Parathyroid adenoma (tissue), 2 donors: ENCODE data around the gene RAB2B.
"Not testable (repeated sequence)": the region's sequence is repeated elsewhere in the genome, so short reads cannot be mapped to it uniquely, and the experiment has no call there.

ENCODE experiments used
- H2AFZ ChIP-seq: fragments of 300-600 bp; sonication (generic); one replicate; pipeline ENCODE4 v1.7.0; 2017; ENCODE audit warnings: antibody characterized with exemption, mild to moderate bottlenecking
- H3K27ac ChIP-seq: fragments of 300-600 bp; sonication (generic); one replicate; pipeline ENCODE4 v1.7.0; 2017
- H3K27me3 ChIP-seq: fragments of 300-600 bp; sonication (generic); one replicate; pipeline ENCODE4 v1.7.0; 2017; ENCODE audit warnings: low read length; ENCODE audit not compliant: control insufficient read depth, insufficient read depth
- H3K36me3 ChIP-seq: fragments of 300-600 bp; sonication (generic); one replicate; pipeline ENCODE4 v1.7.0; 2017; ENCODE audit warnings: low read length; ENCODE audit not compliant: control insufficient read depth, insufficient read depth
- H3K4me1 ChIP-seq: fragments of 300-600 bp; sonication (generic); one replicate; pipeline ENCODE4 v1.7.0; 2017; ENCODE audit warnings: control low read depth
- H3K4me2 ChIP-seq: fragments of 300-600 bp; sonication (generic); one replicate; pipeline ENCODE4 v1.7.0; 2017; ENCODE audit warnings: low read length
- H3K4me3 ChIP-seq: fragments of 300-600 bp; sonication (generic); one replicate; pipeline ENCODE4 v1.7.0; 2017; ENCODE audit warnings: low read depth, low read length
- H3K79me2 ChIP-seq: fragments of 300-600 bp; sonication (generic); one replicate; pipeline ENCODE4 v1.7.0; 2017; ENCODE audit warnings: control low read depth
- H3K9ac ChIP-seq: fragments of 300-600 bp; sonication (generic); one replicate; pipeline ENCODE4 v1.7.0; 2017; ENCODE audit warnings: mild to moderate bottlenecking
- H3K9me3 ChIP-seq: fragments of 300-600 bp; sonication (generic); one replicate; pipeline ENCODE4 v1.7.0; 2017; ENCODE audit warnings: low read length; ENCODE audit not compliant: control insufficient read depth
- TF ChIP-seq, protein P1 (sequence below): fragments of 300-600 bp; sonication (generic); IDR thresholded peaks from one replicate; pipeline ENCODE4 v1.7.0; 2017; ENCODE audit warnings: antibody characterized with exemption, mild to moderate bottlenecking
- donor health status: primary hyperparathyroidism.

Gene RAB2B

DNA sequence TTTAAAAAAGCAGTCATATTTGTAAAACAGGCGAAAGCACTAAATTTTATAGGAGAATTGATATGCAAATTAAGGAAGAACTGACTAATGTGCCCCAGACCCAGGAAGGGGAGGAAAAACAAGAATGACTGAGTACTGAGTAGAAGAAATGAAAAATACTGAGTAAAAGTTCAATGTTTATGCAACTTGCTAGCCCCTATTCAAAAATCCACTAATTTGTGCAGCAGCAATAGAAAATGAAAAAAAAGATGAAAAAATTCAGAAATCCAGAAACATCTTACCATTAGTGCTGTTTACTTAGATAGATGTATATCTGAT is 26.9 kb downstream of the RAB2B start:
- no peaks in the 10 kb centered on the region for H3K27me3 ChIP-seq
- H2AFZ ChIP-seq = no peak overlapping the region
- H3K9ac ChIP-seq = no peak overlapping the region
- H3K4me1 ChIP-seq = peaks cover 3% of the 10 kb centered on the region
- H3K36me3 ChIP-seq = no peaks in the 10 kb centered on the region
- peaks cover 65% of the 10 kb centered on the region for H3K79me2 ChIP-seq
- H3K27ac ChIP-seq = no peak overlapping the region
- no peak overlapping the region for H3K4me2 ChIP-seq
- TF ChIP-seq, protein P1, sequence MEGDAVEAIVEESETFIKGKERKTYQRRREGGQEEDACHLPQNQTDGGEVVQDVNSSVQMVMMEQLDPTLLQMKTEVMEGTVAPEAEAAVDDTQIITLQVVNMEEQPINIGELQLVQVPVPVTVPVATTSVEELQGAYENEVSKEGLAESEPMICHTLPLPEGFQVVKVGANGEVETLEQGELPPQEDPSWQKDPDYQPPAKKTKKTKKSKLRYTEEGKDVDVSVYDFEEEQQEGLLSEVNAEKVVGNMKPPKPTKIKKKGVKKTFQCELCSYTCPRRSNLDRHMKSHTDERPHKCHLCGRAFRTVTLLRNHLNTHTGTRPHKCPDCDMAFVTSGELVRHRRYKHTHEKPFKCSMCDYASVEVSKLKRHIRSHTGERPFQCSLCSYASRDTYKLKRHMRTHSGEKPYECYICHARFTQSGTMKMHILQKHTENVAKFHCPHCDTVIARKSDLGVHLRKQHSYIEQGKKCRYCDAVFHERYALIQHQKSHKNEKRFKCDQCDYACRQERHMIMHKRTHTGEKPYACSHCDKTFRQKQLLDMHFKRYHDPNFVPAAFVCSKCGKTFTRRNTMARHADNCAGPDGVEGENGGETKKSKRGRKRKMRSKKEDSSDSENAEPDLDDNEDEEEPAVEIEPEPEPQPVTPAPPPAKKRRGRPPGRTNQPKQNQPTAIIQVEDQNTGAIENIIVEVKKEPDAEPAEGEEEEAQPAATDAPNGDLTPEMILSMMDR = no peak
- H3K9me3 ChIP-seq = no peaks in the 10 kb centered on the region
- no peak overlapping the region for H3K4me3 ChIP-seq

DNA sequence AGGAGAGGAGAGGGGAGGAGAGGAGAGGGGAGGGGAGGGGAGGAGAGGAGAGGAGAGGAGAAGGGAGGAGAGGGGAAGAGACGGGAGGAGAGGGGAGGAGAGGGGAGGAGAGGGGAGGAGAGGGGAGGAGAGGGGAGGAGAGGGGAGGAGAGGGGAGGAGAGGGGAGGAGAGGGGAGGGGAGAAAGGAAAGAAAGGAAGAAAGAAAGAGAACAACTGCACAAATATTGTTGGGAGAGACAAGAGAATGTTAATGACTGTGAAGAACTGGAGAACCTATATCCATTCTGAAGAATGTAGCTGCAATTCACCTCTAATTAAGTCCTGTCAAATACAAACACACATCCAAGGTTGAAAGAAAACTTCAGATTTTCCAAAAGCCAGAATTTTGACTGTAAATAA is 34.1 kb downstream of the RAB2B start:
- not testable (repeated sequence) for H2AFZ ChIP-seq, H3K27ac ChIP-seq, H3K9me3 ChIP-seq, H3K4me2 ChIP-seq, H3K4me1 ChIP-seq, H3K4me3 ChIP-seq, H3K27me3 ChIP-seq, H3K9ac ChIP-seq, H3K36me3 ChIP-seq
- peaks cover 64% of the 10 kb centered on the region for H3K79me2 ChIP-seq

DNA sequence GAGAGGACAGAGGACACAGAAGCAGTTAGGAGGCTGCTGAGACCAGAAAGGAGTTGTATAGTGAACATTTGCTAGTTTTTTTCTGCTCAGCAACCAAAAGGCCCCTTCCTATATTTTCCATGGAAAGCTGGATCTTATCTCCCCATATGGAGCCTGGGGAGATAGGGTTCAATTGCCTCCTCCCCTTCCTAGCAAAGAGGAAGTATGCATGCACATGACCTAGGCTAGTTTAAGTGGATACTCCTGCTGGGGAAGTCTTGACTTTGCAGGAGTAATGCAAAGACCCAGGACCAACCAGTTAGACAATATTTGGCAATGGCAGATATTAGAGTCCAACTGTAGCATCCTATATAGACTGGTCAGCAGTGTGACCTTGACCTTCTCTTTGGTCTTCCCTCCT is 35.9 kb downstream of the RAB2B start:
- H3K79me2 ChIP-seq = peaks cover 66% of the 10 kb centered on the region
- H3K27ac ChIP-seq = no peak overlapping the region
- no peak overlapping the region for H3K4me3 ChIP-seq
- H3K4me2 ChIP-seq = no peak overlapping the region
- H3K36me3 ChIP-seq = no peaks in the 10 kb centered on the region
- no peak overlapping the region for H2AFZ ChIP-seq
- no peaks in the 10 kb centered on the region for H3K27me3 ChIP-seq
- TF ChIP-seq, protein P1 = no peak
- H3K4me1 ChIP-seq = peaks cover 10% of the 10 kb centered on the region
- no peaks in the 10 kb centered on the region for H3K9me3 ChIP-seq
- no peak overlapping the region for H3K9ac ChIP-seq

DNA sequence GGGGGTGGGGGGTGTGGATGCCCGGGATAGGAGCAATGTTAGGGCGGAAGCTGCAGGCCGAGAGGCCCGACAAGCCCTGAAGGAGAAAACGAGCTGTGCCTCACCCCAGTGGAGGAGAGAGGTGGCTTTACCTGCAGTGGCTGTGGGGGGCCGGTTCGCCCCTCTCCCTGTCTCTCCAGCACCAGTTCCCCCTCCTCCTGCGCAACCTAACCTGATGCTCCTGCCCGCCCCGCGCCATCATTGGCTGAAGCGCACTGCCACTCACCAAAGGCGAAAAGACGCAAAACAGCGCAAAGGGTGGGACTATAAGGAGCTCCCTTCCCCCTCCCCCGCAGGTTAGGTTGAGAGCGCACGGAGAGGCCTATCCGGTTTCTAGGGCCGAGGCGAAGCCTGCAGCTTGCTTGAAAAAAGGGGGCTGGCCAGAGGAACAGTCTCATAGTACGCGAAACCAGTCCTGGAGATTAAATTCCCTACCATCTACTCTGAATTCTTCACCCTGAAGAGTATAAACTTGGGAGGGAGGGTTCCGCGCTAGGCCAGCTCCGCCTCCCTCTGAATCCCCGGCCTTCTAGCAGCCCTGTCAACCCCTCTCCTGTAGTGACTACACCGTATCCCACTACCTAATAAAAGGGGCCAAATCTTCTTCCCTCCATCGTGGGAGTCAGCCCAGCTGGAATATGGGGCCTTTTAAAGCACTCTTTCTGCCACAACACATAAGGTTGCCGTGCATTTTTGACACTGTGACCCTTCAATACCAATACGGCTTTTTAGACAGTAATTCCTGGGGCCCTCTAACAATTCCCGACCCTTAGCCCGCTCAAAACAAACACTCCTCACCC is 39.5 kb downstream of the RAB2B start:
- Histone ChIP-seq H3K79me2 (peaks cover 58% of the 10 kb centered on the region), H3K27ac (peak overlapping the region; percentile 89), H2AFZ (peak overlapping the region; percentile 94), H3K9me3 (no peaks in the 10 kb centered on the region), H3K4me1 (peaks cover 10% of the 10 kb centered on the region), H3K36me3 (no peaks in the 10 kb centered on the region), H3K4me3 (peak overlapping the region; percentile 69), H3K27me3 (no peaks in the 10 kb centered on the region), H3K4me2 (peak overlapping the region; percentile 75), H3K9ac (peak overlapping the region; percentile 25)
- TF ChIP-seq, protein P1 = no peak

DNA sequence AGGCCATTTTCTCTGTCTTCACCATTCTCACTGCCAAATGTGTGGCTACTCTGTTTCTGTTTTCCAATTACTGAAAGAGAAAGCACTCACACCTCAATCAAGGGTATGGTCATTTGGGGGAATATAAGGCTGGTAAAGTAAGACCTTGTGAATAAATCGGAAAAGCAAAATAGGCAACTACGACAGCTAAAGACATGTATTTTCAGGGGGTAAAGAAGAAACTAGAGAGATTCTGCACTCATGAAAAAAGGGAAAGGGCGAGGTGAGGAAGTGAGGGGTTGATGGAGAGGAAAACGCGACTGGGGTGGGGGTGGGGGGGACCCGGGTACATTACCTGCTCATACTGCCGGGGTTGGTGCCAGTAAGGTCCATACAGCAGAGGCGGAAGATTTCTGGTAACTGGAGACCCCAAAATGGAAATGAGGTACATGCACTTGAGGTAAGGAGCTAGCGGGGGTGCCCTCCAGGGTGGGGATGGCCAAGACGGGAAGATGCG is 40.1 kb downstream of the RAB2B start:
- peak overlapping the region; percentile 75 for H3K4me2 ChIP-seq
- H3K79me2 ChIP-seq = peaks cover 59% of the 10 kb centered on the region
- TF ChIP-seq, protein P1 = no peak
- no peaks in the 10 kb centered on the region for H3K9me3 ChIP-seq
- H3K9ac ChIP-seq = no peak overlapping the region
- no peaks in the 10 kb centered on the region for H3K36me3 ChIP-seq
- H3K27me3 ChIP-seq = no peaks in the 10 kb centered on the region
- H2AFZ ChIP-seq = peak overlapping the region; percentile 94
- peaks cover 10% of the 10 kb centered on the region for H3K4me1 ChIP-seq
- peak overlapping the region; percentile 89 for H3K27ac ChIP-seq
- H3K4me3 ChIP-seq = peak overlapping the region; percentile 69
